HUES64 (cell line): ENCODE results near the gene EXOC3L2.

Source experiments
- H3K27ac ChIP-seq: 2 replicates; pipeline ENCODE4 v1.7.0; 2013; ENCODE audit warnings: low read depth, low read length, inconsistent platforms
- H3K27me3 ChIP-seq: 2 replicates; pipeline ENCODE4 v1.6.1; 2013; ENCODE audit warnings: mild to moderate bottlenecking, low read length; ENCODE audit not compliant: insufficient read depth
- H3K36me3 ChIP-seq: 2 replicates; pipeline ENCODE4 v1.6.1; 2013; ENCODE audit warnings: mild to moderate bottlenecking, low read length; ENCODE audit not compliant: insufficient read depth
- H3K4me1 ChIP-seq: 2 replicates; pipeline ENCODE4 v1.6.1; 2013; ENCODE audit warnings: mild to moderate bottlenecking, low read length, moderate library complexity; ENCODE audit not compliant: insufficient read depth
- H3K4me3 ChIP-seq: 2 replicates; pipeline ENCODE4 v1.5.1; 2013; ENCODE audit warnings: mild to moderate bottlenecking, low read length, moderate library complexity
- H3K9ac ChIP-seq: 2 replicates; pipeline ENCODE4 v1.6.1; 2013; ENCODE audit warnings: mild to moderate bottlenecking, low read depth, low read length
- H3K9me3 ChIP-seq: 2 replicates; pipeline ENCODE4 v1.6.1; 2013; ENCODE audit warnings: low read depth, low read length; ENCODE audit not compliant: insufficient read depth
- WGBS: fragments of 150-250, 120-280 bp; methylation state at CpG from one replicate; pipeline ENCODE4 v1.1.7; 2013; ENCODE audit warnings: missing lambda C conversion rate; 5-methylcytosine and 5-hydroxymethylcytosine counted together

EXOC3L2 gene

GRCh38 chr19:45169602-45170001, 75.6 kb downstream of the EXOC3L2 start:
- WGBS: 92% methylated on average over 10 of the region's 10 CpGs
- Histone ChIP-seq H3K27me3 (no peaks in the 10 kb centered on the region), H3K9me3 (no peaks in the 10 kb centered on the region), H3K36me3 (no peaks in the 10 kb centered on the region), H3K9ac (no peak overlapping the region), H3K4me3 (no peak overlapping the region), H3K27ac (no peak overlapping the region), H3K4me1 (0 out of 2 replicates have a peak, but pooled peaks cover 5% of the 10 kb centered on the region)

- Histone ChIP-seq H3K9ac (no peak overlapping the region), H3K27me3 (no peaks in the 10 kb centered on the region), H3K4me3 (no peak overlapping the region), H3K36me3 (no peaks in the 10 kb centered on the region), H3K27ac (no peak overlapping the region), H3K9me3 (no peaks in the 10 kb centered on the region), H3K4me1 (0 out of 2 replicates have a peak, but pooled peaks cover 5% of the 10 kb centered on the region)
- 93% methylated on average over 16 of the region's 16 CpGs for WGBS
Measured at GRCh38 chr19:45168767-45169351, 76.3 kb downstream of the EXOC3L2 start.

- Histone ChIP-seq H3K36me3 (no peaks in the 10 kb centered on the region), H3K9me3 (no peaks in the 10 kb centered on the region), H3K9ac (peak overlapping the region; percentile 14; the same call in 1 of the 2 replicates), H3K4me1 (0 out of 2 replicates have a peak, but pooled peaks cover 5% of the 10 kb centered on the region), H3K27me3 (no peaks in the 10 kb centered on the region), H3K27ac (no peak overlapping the region), H3K4me3 (no peak overlapping the region)
- WGBS: 50% methylated on average over 14 of the region's 14 CpGs
Measured at GRCh38 chr19:45166723-45167252, 78.4 kb downstream of the EXOC3L2 start.

- WGBS: 48% methylated on average over 27 of the region's 27 CpGs
- Histone ChIP-seq H3K4me3 (no peak overlapping the region), H3K36me3 (no peaks in the 10 kb centered on the region), H3K27ac (no peak overlapping the region), H3K27me3 (no peaks in the 10 kb centered on the region), H3K9me3 (no peaks in the 10 kb centered on the region), H3K9ac (no peak overlapping the region), H3K4me1 (0 out of 2 replicates have a peak, but pooled peaks cover 5% of the 10 kb centered on the region)
Measured at GRCh38 chr19:45164577-45165335, 80.5 kb downstream of the EXOC3L2 start.

- Histone ChIP-seq H3K4me3 (no peak overlapping the region), H3K36me3 (no peaks in the 10 kb centered on the region), H3K4me1 (0 out of 2 replicates have a peak, but pooled peaks cover 5% of the 10 kb centered on the region), H3K27me3 (no peaks in the 10 kb centered on the region), H3K9ac (no peak overlapping the region), H3K9me3 (no peaks in the 10 kb centered on the region), H3K27ac (no peak overlapping the region)
- WGBS: 90% methylated on average over 15 of the region's 15 CpGs
Measured at GRCh38 chr19:45163751-45164460, 81.3 kb downstream of the EXOC3L2 start.

- Histone ChIP-seq H3K4me3 (no peak overlapping the region), H3K4me1 (0 out of 2 replicates have a peak, but pooled peaks cover 5% of the 10 kb centered on the region), H3K9ac (no peak overlapping the region), H3K27ac (no peak overlapping the region), H3K27me3 (no peaks in the 10 kb centered on the region), H3K9me3 (no peaks in the 10 kb centered on the region), H3K36me3 (no peaks in the 10 kb centered on the region)
- WGBS: 92% methylated on average over 17 of the region's 17 CpGs
Measured at GRCh38 chr19:45163156-45163555, 82.1 kb downstream of the EXOC3L2 start.

GRCh38 chr19:45162608-45163143, 82.5 kb downstream of the EXOC3L2 start:
- 93% methylated on average over 18 of the region's 18 CpGs for WGBS
- Histone ChIP-seq H3K27me3 (no peaks in the 10 kb centered on the region), H3K36me3 (no peaks in the 10 kb centered on the region), H3K9ac (no peak overlapping the region), H3K4me1 (0 out of 2 replicates have a peak, but pooled peaks cover 5% of the 10 kb centered on the region), H3K9me3 (no peaks in the 10 kb centered on the region), H3K27ac (no peak overlapping the region), H3K4me3 (no peak overlapping the region)
